Measurements from ENCODE around the gene PRRX1.

Gene PRRX1

GRCh38 chr1:170664828-170665612 is 1.1 kb downstream of the PRRX1 start:
- no peak for DNase-seq

DNA sequence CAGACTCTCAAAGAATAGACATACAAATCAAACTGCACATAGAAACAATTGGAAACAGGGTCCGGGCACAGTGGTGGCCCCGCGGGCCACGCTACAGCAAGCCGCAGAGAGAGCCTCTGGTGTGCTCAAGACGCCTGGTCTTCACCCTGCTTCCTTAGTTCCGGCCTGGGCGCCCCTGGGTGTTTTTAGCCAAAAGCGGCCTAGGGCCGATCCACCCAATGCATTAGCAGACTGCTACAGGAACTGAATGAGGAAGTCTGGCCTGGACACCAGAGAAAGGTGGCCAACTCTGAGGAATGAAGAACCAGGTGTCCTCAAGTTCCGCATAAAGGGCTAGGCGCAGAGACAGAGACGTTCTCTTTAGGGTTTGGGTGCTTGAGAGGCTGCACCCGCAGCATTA is 1.7 kb downstream of the PRRX1 start:
- DNase-seq = no peak

DNA sequence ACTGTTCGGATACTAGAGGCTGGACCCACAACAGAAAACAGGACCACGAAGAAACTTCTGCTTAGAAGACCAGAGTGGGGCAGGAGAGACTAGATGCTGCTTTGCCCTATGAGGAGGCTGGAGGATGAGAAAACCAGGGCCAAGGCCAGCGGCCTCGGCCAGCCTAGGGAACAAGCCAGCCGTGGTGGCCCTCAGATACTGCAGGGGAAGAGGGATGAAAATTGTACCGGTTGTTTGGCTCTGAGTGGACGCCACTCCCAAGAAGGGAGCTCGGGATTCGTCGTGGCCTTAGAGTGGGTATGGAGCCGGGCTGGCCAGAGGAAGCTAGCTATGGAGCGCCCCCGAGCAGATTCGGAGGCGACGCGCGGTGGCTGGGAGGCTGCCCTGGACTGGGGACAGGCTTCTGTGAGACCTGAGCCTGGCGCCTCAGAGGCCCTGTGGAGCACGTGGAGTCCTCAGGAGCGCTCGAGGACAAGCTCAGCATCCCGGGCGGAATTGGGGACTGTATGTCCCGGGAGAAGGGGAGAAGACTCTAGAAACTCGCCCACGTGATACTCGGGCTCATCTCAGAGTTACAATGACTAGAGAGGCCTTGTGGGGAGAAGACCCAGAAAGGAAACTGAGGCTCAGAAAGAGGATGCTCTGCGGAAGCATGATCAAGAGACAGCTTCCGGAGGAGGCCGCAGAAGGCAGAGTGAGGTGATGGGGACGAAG is 2.8 kb downstream of the PRRX1 start:
- DNase-seq = no peak

- DNase-seq = no peak
Observed at GRCh38 chr1:170668209-170669106, 4.5 kb downstream of the PRRX1 start.

DNA sequence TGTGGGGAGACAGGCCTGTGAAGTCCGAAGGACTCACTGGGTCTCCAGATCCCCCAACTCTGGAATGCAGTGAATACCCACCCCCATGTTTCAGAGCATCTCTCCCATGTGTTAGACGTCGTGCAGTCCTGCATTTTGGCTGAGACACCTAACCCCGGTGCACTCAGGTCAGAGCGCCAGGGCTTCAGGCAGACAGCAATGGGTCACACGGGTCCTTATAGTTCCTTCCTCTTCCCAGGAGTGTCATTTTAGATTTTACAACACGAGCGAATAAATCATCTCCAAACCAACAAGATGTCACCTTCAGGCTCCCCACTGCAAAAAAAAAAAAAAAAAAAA is 5.1 kb downstream of the PRRX1 start:
- DNase-seq = no peak

- DNase-seq = no peak
Observed at GRCh38 chr1:170669586-170670530, 5.9 kb downstream of the PRRX1 start.

GRCh38 chr1:170670802-170671628 is 7.1 kb downstream of the PRRX1 start:
- DNase-seq = no peak

DNA sequence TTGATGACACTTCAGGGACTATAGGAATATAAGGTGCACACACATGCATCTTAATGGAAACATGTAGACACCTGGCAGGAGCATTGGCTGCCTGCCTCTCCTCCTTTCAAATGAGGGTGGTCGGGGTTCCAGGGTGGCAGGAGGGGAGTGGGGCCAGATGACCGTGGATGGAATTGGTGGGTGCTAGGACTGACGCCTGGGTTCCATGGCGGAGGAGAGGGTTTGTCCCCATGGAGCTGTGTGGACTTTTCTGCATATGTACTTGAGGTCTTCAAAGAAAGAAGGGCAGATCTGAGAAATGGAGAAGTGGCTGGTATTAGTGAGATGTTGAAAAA is 7.7 kb downstream of the PRRX1 start:
- no peak for DNase-seq

DNA sequence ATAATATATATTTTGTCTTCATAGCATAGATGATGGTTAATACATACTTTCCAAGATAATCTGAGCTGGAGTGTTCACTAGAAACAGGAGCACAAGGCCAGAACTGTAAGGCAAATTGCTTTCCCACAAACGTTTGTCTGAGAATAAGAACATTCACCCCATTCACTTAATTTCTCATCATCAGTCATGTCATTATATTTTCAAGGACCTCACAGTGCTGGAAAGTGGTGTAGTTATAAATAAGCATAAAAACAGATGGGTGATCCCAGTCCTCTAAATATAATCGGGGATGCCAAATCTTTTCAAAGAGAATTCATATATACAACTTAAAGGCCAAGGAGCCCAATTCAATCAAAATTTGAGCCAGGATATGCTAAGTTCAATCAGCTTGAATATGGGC is 8.4 kb downstream of the PRRX1 start:
- DNase-seq = no peak

- DNase-seq = no peak
Observed at GRCh38 chr1:170674239-170674638, 10.3 kb downstream of the PRRX1 start.

GRCh38 chr1:170674986-170675385 is 11.1 kb downstream of the PRRX1 start:
- no peak for DNase-seq

DNA sequence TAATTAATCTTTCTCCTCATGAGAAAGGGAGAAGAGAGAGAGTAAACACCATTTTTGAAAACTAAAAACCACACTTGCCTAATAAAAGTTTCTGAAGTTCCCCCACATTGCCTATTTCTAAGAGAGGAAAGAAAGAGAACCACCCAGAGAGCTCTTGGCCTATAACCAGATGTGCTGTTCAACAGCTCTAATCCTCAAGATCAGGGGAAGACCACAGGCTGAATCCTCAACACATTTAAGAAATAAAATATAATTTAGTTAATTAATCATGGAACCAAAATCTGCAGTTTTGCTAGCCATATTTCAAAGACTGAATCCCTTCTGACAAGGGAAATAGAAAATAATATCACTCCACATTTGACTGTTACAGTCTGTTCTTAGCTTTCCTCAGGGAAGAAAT is 11.9 kb downstream of the PRRX1 start:
- DNase-seq = no peak

DNA sequence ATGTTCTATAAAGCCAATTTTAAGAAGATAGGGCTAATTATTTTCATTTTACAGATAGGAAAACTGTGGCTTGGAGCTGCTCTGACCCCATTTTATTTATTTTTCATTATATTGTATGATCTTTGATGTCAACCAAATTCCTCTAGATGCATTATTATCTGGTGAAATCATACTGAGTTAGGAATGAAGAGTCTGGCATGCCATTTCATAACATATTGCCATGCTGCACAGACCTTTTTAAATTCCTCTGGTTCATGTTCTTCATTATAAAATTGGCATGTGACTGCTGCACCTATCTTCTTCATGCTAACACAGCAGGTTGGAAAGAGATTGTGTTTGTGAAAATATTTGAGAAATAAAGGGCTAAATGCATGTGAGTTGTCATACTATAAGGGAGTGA is 12.7 kb downstream of the PRRX1 start:
- no peak for DNase-seq

DNA sequence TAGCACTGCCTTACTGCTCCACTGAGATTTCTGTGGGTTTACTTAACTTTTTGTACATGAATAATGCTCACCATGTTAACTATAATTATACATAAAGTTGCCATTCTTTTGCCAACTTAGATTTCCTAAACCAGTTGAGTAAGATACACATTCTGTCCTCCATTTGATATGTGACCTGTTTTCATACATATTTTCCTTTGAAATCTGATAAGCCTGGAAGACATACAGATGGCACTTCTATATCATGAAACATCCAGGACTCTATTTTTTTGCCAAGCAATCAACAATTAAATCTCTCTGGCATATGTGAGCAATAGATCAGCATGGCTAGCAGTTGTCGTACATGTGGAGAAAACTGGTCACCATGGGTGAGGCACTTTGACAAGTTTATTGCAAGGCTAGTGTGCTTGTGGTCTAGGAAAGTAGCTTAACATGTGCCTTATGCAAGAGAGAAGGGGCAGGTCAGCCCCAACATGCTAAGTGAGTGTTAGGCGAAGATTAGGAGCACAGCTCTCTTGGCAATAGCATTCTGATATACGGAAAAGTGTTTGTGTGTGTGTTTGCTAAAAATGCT is 14.2 kb downstream of the PRRX1 start:
- DNase-seq = no peak

- DNase-seq = no peak
Observed at GRCh38 chr1:170680428-170680827, 16.5 kb downstream of the PRRX1 start.

DNA sequence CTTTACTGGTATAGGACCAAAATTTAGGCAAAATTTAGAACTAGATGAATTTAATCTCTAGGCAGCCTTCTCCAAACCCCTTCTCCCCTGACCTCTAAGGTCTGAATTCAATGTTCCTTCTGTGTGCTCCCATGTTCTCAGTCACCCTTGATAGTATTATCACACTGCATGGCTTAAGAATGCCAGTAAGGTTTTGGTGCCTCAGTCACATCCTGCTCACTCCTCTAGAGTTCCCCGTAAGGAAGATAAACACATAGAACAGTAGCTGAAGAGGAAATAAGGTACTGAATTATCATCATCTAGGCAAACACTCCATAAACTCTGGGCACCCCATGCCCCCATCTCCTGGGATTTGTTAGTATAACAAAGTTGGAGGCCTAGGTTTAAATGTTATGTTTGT is 18.2 kb downstream of the PRRX1 start:
- no peak for DNase-seq

DNA sequence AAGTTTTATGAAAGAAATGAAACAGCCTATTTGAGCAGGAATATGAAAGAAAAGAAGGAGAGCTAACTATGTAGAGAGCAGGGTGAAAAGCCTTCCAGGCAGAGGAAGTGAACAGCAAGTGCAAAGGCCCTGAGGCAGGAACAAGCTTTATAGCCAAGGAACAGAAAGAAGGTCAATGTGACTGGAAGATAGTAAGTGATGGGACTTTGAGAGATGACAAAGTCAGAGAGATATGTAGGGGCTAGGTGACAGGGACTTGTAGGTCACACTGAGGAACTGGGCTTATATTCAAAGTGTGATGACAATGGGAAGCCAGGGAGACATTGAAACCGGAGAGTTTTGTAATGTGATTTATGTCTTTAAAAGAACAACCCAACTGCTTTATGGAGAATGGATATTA is 18.9 kb downstream of the PRRX1 start:
- no peak for DNase-seq

- DNase-seq = no peak
Observed at GRCh38 chr1:170685166-170685565, 21.2 kb downstream of the PRRX1 start.

GRCh38 chr1:170686291-170686690 is 22.4 kb downstream of the PRRX1 start:
- no peak for DNase-seq

- no peak for DNase-seq
Observed at GRCh38 chr1:170687621-170688020, 23.7 kb downstream of the PRRX1 start.

GRCh38 chr1:170691258-170691657 is 27.3 kb downstream of the PRRX1 start:
- no peak for DNase-seq

Measured in stimulated activated CD4-positive, alpha-beta T cell treated with anti-CD3 and anti-CD28 coated beads, Interleukin-12 subunit alpha, Interleukin-12 subunit beta, amount 100 ng/mL, for 4 hours (primary cell).